ENCODE results near the gene OR52W1.
A peak's percentile ranks its signal among the peaks of the same experiment; 100 is the strongest.

OR52W1 gene

DNA sequence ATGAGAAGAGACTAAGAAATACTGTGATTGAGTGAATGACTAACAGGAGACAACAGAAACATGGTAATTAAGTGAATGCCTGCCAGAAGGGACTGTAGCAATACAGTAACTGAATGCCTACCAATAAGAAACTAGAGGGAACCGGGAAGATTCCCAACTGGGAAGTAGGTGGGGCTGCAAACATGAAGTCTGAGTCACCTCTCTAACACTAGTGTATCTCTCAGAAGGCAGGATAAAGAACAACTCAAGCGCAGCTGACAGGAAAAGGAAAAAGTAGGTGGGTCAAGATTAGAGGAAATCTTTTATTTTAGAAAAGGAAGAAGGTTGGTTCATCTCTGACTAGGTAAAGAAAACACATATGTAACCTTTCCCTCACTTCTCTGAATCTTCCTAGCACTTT lies 20.3 kb downstream of the OR52W1 start:
- H3K9me3 ChIP-seq (ENCODE audit: control insufficient read depth, low read length): no peaks in the 10 kb centered on the region
- peaks cover 57% of the 10 kb centered on the region for H3K36me3 ChIP-seq (ENCODE audit: control insufficient read depth, insufficient read depth, low read length, severe bottlenecking)
- peak; percentile 86 for DNase-seq (ENCODE audit: low read depth)

DNA sequence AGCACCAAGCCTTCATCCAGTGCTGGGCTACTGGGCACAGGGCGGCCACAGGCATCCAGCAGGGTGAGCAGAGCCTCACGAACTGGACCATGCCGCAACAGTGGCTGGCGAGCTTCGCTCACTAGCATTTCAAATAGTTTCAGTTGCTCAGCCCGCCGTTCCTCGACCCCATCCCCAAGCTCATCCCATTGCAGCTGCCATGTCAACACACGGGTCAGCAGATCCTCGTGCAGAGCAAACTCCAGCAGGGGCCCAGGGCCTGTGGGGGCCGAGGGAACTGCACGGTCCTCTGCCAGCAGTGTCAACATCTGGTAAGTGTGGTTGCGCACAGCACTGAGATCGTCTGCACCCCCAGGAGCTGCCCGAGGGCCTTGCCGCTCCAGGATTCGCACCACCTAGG lies 24.8 kb downstream of the OR52W1 start:
- no peak overlapping the region for H3K4me3 ChIP-seq (ENCODE audit: low read length)
- H3K27me3 ChIP-seq (replicated peaks; ENCODE audit: control insufficient read depth, insufficient read depth, low read length): no peaks in the 10 kb centered on the region
- H3K4me1 ChIP-seq (ENCODE audit: control insufficient read depth, insufficient read depth, low read length): peaks cover 22% of the 10 kb centered on the region
- DNase-seq (ENCODE audit: low read depth): no peak
- H3K9ac ChIP-seq (ENCODE audit: low read length): no peak overlapping the region
- no peaks in the 10 kb centered on the region for H3K9me3 ChIP-seq (ENCODE audit: control insufficient read depth, low read length)
- H3K36me3 ChIP-seq (ENCODE audit: control insufficient read depth, insufficient read depth, low read length, severe bottlenecking): peaks cover 27% of the 10 kb centered on the region

More for the DNA sequence above, 20.3 kb downstream of the OR52W1 start:
- Histone ChIP-seq H3K9ac (ENCODE audit: low read length) (peak overlapping the region; percentile 32), H3K27me3 (replicated peaks; ENCODE audit: control insufficient read depth, insufficient read depth, low read length) (no peaks in the 10 kb centered on the region), H3K4me1 (ENCODE audit: control insufficient read depth, insufficient read depth, low read length) (peaks cover 16% of the 10 kb centered on the region), H3K4me3 (ENCODE audit: low read length) (no peak overlapping the region)

DNA sequence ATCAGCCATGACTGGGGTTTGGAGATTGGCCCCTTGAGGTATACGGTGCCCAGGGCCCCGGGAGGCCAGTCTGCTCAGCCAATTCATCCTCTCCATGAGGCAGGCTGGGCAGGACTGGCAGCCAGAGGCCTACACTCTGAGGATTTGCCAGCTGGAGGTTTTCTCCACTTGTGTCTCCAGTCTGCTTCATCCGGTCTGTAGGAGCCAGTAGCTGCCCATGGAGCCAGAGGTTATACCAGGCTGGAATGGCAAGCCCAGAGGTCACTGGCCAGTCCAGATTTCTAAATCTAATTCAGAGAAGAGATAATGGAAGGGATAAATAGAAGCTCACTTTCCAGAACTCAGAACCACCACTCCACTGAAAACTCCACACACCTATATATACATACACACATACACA lies 25.4 kb downstream of the OR52W1 start:
- peaks cover 27% of the 10 kb centered on the region for H3K36me3 ChIP-seq (ENCODE audit: control insufficient read depth, insufficient read depth, low read length, severe bottlenecking)
- no peak overlapping the region for H3K9ac ChIP-seq (ENCODE audit: low read length)
- no peak for DNase-seq (ENCODE audit: low read depth)

DNA sequence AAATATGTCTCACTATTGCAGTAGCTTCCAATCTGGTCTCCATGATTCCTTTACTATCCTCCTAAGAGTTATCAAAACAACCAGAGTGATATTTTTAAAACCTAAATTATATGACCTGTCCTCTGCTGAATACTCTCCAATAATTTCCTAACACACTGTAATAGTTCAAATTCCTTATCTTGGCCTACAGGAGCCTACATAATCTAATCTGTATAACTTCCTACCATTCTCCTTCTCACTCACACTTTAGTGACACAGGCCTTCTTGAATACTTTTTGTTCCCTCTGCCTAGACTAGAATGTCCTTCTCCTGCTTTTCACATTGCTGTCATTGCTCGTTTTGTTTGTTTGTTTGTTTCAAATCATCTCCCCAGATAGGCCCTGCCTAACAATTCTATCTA lies 26.0 kb downstream of the OR52W1 start:
- Histone ChIP-seq H3K9ac (ENCODE audit: low read length) (no peak overlapping the region), H3K4me3 (ENCODE audit: low read length) (no peak overlapping the region), H3K27me3 (replicated peaks; ENCODE audit: control insufficient read depth, insufficient read depth, low read length) (no peaks in the 10 kb centered on the region), H3K36me3 (ENCODE audit: control insufficient read depth, insufficient read depth, low read length, severe bottlenecking) (peaks cover 27% of the 10 kb centered on the region), H3K4me1 (ENCODE audit: control insufficient read depth, insufficient read depth, low read length) (peaks cover 12% of the 10 kb centered on the region), H3K9me3 (ENCODE audit: control insufficient read depth, low read length) (no peaks in the 10 kb centered on the region)
- no peak for DNase-seq (ENCODE audit: low read depth)

More for the DNA sequence above, 25.4 kb downstream of the OR52W1 start:
- H3K27me3 ChIP-seq (replicated peaks; ENCODE audit: control insufficient read depth, insufficient read depth, low read length): no peaks in the 10 kb centered on the region
- H3K4me3 ChIP-seq (ENCODE audit: low read length): no peak overlapping the region
- H3K9me3 ChIP-seq (ENCODE audit: control insufficient read depth, low read length): no peaks in the 10 kb centered on the region
- H3K4me1 ChIP-seq (ENCODE audit: control insufficient read depth, insufficient read depth, low read length): peaks cover 18% of the 10 kb centered on the region

DNA sequence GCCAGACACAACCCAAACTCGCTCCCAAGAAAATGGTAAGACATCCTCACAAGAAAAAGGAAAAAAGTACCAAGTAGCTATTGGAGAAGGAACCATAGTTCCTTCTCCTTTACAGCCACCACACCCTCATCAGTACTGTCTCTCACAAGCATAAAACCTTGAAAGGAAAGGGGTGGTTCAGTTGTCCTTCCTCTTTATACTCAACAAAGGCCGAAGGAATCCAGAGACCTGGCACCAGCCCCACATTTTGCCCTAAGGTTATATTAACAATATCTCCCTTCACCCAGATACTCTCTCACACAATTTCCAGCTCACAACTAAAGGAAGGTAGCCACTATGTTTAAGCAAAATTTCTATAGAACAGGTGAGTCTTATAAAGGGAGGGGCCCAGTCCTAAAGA lies 26.9 kb downstream of the OR52W1 start:
- peaks cover 11% of the 10 kb centered on the region for H3K4me1 ChIP-seq (ENCODE audit: control insufficient read depth, insufficient read depth, low read length)
- no peaks in the 10 kb centered on the region for H3K9me3 ChIP-seq (ENCODE audit: control insufficient read depth, low read length)
- peaks cover 27% of the 10 kb centered on the region for H3K36me3 ChIP-seq (ENCODE audit: control insufficient read depth, insufficient read depth, low read length, severe bottlenecking)
- DNase-seq (ENCODE audit: low read depth): no peak
- H3K27me3 ChIP-seq (replicated peaks; ENCODE audit: control insufficient read depth, insufficient read depth, low read length): no peaks in the 10 kb centered on the region
- no peak overlapping the region for H3K9ac ChIP-seq (ENCODE audit: low read length)
- H3K4me3 ChIP-seq (ENCODE audit: low read length): no peak overlapping the region

DNA sequence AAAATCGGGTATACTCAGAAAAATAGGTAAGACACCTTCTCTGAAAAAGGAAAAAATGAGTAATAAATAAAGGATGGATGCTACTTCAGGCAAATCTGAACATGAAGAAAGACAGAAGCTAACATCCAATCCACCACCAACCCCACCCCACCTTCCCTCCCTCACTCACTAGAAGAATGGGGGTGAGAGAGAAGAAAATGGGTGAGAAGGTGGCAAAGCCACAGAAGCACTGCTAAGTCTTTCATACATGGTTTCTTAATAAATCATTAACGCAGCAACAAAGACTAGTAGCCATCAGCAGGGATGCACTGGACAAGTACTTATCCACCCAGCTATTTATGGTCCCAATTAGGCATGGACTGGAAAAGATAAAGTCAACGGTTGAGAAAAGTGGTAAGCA lies 29.5 kb downstream of the OR52W1 start:
- Histone ChIP-seq H3K27me3 (replicated peaks; ENCODE audit: control insufficient read depth, insufficient read depth, low read length) (no peaks in the 10 kb centered on the region), H3K4me3 (ENCODE audit: low read length) (no peak overlapping the region), H3K36me3 (ENCODE audit: control insufficient read depth, insufficient read depth, low read length, severe bottlenecking) (peaks cover 6% of the 10 kb centered on the region)

DNA sequence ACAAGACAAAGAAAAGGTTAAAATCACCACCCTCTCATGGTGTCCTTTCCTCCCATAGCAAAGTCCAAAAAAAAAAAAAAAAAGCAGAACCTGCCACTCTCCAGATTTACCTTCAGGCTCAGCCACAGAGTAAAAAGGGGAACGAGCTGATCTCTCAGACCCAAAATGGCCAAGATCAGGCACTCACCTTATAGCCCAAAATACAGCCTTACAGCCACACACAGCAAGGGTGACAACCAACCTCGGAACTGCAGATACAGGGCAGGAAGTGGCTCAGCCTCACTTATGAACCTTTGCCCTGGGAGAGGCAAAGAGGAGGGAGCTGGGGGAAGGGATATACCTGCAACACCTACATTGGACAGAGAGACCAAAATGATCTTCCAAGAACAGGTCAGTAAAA lies 30.9 kb downstream of the OR52W1 start:
- Histone ChIP-seq H3K4me1 (ENCODE audit: control insufficient read depth, insufficient read depth, low read length) (peaks cover 19% of the 10 kb centered on the region), H3K4me3 (ENCODE audit: low read length) (no peak overlapping the region), H3K27me3 (replicated peaks; ENCODE audit: control insufficient read depth, insufficient read depth, low read length) (no peaks in the 10 kb centered on the region), H3K9ac (ENCODE audit: low read length) (no peak overlapping the region), H3K9me3 (ENCODE audit: control insufficient read depth, low read length) (no peaks in the 10 kb centered on the region), H3K36me3 (ENCODE audit: control insufficient read depth, insufficient read depth, low read length, severe bottlenecking) (no peaks in the 10 kb centered on the region)
- no peak for DNase-seq (ENCODE audit: low read depth)

More for the DNA sequence above, 29.5 kb downstream of the OR52W1 start:
- H3K4me1 ChIP-seq (ENCODE audit: control insufficient read depth, insufficient read depth, low read length): peaks cover 17% of the 10 kb centered on the region
- no peak overlapping the region for H3K9ac ChIP-seq (ENCODE audit: low read length)
- no peak for DNase-seq (ENCODE audit: low read depth)
- no peaks in the 10 kb centered on the region for H3K9me3 ChIP-seq (ENCODE audit: control insufficient read depth, low read length)

DNA sequence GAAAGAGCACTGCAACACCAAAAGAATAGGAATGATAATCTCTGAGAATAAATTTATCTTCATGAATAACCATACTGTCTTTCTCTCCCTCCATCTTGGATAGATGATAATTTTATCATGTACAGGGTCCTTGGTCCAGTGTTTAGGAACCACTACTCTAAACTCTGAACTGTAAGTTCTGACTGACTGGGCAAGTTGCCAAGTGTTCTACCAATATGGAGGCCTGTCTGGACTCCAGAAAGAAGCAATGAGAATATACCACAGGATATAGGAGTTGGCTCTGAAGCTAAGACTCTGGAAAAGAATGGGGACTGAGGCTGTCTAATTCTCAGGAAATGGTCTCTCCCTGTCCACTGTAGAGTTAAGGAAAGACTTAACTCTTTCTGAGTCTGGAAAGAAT lies 33.9 kb downstream of the OR52W1 start:
- H3K27me3 ChIP-seq (replicated peaks; ENCODE audit: control insufficient read depth, insufficient read depth, low read length): no peaks in the 10 kb centered on the region
- peaks cover 17% of the 10 kb centered on the region for H3K4me1 ChIP-seq (ENCODE audit: control insufficient read depth, insufficient read depth, low read length)
- no peak overlapping the region for H3K9ac ChIP-seq (ENCODE audit: low read length)
- no peaks in the 10 kb centered on the region for H3K36me3 ChIP-seq (ENCODE audit: control insufficient read depth, insufficient read depth, low read length, severe bottlenecking)
- H3K9me3 ChIP-seq (ENCODE audit: control insufficient read depth, low read length): no peaks in the 10 kb centered on the region
- DNase-seq (ENCODE audit: low read depth): peak; percentile 8
- no peak overlapping the region for H3K4me3 ChIP-seq (ENCODE audit: low read length)

DNA sequence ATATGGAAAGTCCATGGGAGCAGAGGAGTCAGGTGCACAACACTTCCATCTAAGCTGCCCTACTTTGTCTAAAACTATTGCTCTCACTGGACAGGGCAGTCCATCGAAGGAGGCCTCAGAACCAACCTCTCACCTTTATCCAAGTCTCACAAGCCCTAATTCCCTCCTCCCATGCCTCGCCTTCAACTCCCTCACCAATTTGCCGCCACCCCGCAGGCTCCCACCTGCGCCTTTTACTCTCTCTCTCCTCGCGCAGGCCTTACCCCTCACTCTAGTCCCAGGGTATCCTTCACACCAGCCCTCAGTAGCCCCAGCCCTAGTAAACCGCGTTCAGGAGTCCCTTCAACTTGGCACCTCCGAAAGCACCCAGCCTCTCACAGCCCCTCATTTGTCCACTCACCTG lies 35.0 kb downstream of the OR52W1 start:
- Histone ChIP-seq H3K27me3 (replicated peaks; ENCODE audit: control insufficient read depth, insufficient read depth, low read length) (no peaks in the 10 kb centered on the region), H3K9ac (ENCODE audit: low read length) (peak overlapping the region; percentile 98), H3K4me1 (ENCODE audit: control insufficient read depth, insufficient read depth, low read length) (peaks cover 17% of the 10 kb centered on the region), H3K4me3 (ENCODE audit: low read length) (peak overlapping the region; percentile 99), H3K36me3 (ENCODE audit: control insufficient read depth, insufficient read depth, low read length, severe bottlenecking) (no peaks in the 10 kb centered on the region), H3K9me3 (ENCODE audit: control insufficient read depth, low read length) (no peaks in the 10 kb centered on the region)
- peak; percentile 56 for DNase-seq (ENCODE audit: low read depth)

DNA sequence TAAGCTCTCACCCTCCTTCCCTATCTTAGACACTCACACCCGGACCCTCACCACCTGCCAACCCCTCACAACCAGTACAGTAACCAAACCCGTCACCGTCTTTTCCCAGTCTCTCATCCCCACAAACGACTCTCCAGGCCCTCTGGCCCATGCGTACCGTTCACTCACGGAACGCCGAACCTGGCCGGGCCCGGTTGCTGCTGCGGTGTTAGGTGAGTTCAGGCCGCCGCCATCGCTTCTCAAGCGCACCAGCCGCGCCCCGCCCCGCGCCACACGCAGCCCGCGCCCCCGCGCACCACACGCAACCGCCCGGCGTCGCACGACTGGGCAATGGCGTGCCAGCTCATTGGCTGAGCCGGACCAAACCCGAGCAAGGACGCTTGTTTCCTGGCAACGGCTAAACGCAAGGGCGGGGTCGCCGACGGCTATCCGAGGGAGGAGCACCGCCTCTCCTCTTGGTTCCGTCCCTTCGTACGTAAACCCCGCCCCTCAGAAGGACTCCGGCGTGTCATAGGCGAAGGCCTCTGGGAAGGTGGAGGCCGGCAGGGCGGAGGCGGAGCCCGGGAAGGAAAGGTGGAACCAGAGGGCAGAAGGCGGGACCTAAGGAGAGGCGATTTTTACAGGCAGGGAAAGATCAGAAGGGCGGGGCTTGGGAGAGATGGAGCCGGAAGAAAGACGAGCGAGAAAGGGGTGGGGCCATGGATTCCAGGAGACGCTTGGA lies 35.5 kb downstream of the OR52W1 start, which contains the start of gene FHIP1B:
Gene FHIP1B, minus strand, starts transcription at position 250 of the 721 bp plus-strand sequence. CDS start 10,120 bp downstream, outside the sequence.
- Histone ChIP-seq H3K9ac (ENCODE audit: low read length) (peak within 1 kb of the TSS; percentile 98), H3K27me3 (replicated peaks; ENCODE audit: control insufficient read depth, insufficient read depth, low read length) (no peaks in the 10 kb centered on the region), H3K4me3 (ENCODE audit: low read length) (peak within 1 kb of the TSS; percentile 99), H3K36me3 (ENCODE audit: control insufficient read depth, insufficient read depth, low read length, severe bottlenecking) (no peaks in the 10 kb centered on the region), H3K4me1 (ENCODE audit: control insufficient read depth, insufficient read depth, low read length) (peaks cover 17% of the 10 kb centered on the region), H3K9me3 (ENCODE audit: control insufficient read depth, low read length) (no peaks in the 10 kb centered on the region)
- DNase-seq (ENCODE audit: low read depth): peak; percentile 100

DNA sequence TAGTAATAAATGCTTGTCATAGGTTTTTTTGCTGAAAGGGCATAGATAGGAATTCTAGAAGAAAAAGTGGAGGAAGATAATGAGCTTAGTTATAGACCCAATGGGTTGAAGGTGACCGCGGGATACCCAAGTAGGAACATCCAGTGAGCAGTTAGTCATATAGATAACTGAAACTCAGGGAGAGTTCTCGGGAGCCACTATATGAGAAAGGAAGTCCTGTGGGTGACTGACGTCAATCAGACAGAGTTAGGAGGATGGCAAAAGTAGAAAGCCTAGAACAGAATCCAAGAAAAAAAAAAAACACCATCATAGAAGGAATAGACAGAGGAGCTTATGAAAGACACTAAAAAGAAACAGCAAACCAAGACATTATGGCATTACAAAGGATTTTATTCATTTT lies 38.2 kb downstream of the OR52W1 start:
- no peaks in the 10 kb centered on the region for H3K9me3 ChIP-seq (ENCODE audit: control insufficient read depth, low read length)
- no peak for DNase-seq (ENCODE audit: low read depth)
- no peaks in the 10 kb centered on the region for H3K27me3 ChIP-seq (replicated peaks; ENCODE audit: control insufficient read depth, insufficient read depth, low read length)
- H3K4me3 ChIP-seq (ENCODE audit: low read length): no peak overlapping the region
- H3K36me3 ChIP-seq (ENCODE audit: control insufficient read depth, insufficient read depth, low read length, severe bottlenecking): no peaks in the 10 kb centered on the region
- no peak overlapping the region for H3K9ac ChIP-seq (ENCODE audit: low read length)
- H3K4me1 ChIP-seq (ENCODE audit: control insufficient read depth, insufficient read depth, low read length): peaks cover 17% of the 10 kb centered on the region

All from adipocyte (in vitro differentiated cells).